Measurements from ENCODE around the gene TAB2.
A peak's percentile ranks its signal among the peaks of the same experiment; 100 is the strongest.
"Not testable (repeated sequence)": the region's sequence is repeated elsewhere in the genome, so short reads cannot be mapped to it uniquely, and the experiment has no call there.

Gene TAB2

DNA sequence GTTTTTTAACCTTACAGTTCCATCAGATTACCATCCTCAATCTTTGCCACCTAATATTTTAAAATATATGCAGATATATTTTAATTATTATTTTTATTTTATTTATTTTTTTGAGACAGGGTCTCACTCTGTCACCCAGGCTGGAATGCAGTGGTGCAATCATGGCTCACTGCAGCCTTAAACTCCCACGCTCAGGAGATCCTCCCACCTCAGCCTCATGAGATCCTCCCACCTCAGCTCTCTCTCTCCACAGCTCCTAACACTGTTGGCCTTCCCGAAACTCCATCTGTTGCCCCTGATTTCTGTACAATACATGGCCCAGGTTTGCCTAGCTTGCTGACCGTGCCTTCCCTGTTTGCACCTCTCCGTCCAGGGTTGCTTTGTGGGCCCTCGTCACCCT lies 4.4 kb upstream of the TAB2 start:
- no peak for DNase-seq

DNA sequence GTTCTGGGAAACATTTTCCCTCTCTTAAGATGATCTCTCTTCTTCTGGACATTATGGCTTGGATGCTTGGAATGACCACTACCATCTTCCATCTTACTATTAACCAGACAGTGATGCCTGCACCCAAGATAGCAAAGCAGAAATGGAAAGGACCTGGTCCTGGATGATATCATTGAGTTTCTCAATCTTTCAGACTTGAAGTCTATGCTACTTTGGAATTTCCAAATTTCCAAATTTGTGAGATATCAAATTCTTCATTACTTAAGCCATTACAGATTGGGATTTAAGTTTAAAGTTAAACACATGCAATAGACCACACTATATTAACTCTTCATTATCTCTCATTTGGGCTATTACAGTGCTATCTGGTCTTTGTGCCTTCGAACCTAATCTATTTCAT lies 3.7 kb upstream of the TAB2 start:
- DNase-seq = no peak

DNA sequence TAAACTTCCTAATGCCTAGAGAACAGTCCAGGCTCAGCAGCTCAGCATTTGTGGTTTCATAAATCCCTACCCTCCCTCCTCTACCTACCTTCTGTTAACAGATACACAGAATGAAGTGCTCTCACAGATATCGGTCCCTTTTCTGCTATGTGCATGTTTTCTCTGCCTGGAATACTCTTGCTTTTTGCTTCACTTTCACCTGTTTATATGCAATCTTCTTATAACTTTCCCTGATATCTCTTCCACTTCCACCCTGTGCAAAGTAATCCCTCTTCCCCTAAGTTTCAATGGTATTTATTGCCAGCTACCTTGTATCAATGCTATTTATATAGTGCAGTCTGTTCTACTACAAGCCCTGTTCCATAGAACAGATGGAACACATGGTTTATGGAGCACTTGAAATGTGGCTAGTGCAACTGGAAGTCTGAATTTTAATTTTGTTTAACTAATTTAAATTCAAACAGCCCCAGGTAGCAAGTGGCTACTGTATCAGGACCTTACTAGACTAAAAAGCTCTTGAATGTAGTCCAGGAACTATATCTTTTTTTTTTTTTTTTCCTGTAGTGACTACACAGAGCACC lies 3.1 kb upstream of the TAB2 start:
- no peak for DNase-seq

DNA sequence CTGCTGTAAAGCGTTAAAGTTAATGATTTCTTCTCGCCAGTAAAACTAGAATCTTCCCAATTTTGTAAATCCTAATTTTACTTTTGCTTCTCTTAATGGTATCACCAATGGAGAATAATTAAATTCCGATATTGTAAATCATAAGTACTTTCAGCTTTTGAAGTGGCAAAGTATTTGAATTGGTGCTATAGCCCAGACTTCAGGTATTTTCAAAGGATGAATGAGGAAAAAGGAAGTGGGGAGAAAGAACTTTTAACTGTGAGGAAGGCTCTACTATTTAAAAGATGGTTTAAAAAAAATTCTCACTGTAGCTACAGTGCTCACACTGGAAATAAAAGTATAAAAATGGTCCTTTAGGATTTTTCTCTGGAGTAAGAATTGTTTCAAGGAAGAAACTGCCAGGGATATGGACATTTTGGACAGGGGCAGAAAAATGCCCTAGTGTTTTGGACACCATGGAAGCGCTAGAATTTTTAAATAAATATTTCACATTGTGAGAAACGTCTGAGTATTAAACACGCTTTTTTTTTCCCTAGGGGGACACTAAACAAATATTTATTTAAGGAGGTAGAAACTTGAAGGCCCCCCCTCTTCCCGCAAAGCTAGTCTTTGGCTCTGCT lies 1.3 kb upstream of the TAB2 start:
- DNase-seq = no peak

DNA sequence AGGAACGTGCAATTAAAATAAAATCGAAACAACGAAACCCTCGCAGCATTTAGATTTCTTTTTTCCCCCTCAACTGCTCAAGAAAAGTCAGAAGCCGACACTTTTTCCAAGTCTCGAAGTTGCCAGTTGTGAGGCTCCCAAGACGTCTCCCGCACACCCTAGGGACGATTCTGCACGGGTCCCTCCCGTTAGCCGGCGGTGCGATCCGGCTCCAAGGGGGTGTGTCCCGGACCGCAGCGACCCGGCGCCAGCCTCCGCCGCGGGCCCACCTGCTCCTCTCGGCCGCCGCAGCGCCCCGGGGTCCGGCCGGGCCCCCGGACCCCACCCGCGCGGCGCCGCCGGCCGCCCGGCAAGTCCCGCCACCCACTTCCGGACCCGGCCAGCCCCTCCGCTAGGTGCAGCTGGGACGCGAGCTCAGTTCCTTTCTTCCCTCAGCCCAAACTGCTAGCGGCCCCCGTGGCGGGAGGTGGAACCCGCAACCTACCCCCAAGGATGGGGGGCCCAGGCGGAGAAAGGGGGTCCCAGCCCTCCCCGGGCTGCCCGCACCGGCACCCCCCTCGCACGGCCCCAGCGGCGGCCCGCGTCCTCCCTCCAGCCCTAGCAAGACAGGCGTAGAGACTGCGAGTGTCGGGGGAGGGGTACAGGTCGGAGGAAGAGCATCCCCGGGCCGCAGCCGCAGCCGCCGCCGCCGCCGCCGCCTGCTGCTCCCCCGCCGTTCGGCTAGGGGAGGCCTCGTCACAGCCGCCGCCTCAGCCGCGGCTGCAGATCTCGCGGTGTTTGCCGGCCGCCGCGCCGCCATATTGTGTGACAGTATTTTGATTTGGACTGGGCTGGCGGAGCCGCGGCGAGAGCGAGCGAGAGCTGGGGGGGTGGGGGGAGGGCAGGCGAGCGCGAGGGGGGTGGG lies 520 bp upstream of the TAB2 start:
- peak; percentile 87 for DNase-seq

DNA sequence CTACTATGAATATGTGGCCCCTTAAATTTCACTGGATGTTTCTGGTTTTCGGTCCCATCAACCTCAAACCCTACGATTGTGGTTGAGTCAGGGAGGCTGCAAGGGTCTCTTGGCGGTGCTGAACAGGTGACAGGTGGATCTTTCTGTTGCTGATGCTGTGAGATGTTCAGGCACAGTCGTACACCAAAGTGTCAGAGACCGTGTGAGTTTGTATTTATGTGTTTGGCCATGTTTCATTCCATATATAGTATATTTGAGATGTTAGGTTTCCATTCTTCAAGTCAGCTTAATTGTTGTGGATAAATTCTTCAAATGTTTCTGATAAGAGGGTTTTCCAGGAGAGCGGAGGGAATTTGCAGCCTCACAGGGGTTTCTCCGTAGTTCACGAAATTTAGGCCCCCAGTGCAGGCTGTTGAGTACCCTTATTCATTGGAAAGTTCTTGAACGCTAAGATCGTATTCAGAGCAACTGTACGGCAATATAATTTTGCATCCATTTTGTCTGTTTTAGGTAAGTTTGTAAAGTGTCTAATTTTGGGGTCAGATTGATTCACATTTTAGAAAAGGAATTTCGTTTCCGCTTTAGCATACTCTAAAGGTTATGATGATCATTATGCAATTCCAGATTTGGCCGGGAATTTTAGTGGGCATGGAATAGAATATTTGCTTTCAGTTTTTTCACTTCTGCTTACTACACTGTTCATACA lies 1.2 kb downstream of the TAB2 start:
- DNase-seq = no peak

DNA sequence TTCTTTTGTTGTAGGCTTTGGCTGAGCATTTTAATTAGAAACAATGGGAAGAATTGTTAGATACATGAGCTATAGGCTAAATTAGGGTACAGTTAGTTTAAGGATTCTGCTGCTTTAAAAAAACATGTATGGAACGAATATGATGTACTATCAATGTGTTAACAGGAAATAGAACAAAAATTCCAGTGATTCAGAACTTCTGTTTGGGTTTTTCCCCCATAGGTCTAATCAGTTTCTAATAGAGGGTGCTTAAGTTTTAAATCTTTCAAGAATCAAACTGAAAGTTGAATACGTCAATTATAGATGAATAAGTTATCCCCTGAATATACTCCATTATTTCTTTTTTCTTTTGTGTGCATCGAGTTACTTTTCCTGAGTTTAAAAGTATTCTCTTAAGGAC lies 1.9 kb downstream of the TAB2 start:
- no peak for DNase-seq

DNA sequence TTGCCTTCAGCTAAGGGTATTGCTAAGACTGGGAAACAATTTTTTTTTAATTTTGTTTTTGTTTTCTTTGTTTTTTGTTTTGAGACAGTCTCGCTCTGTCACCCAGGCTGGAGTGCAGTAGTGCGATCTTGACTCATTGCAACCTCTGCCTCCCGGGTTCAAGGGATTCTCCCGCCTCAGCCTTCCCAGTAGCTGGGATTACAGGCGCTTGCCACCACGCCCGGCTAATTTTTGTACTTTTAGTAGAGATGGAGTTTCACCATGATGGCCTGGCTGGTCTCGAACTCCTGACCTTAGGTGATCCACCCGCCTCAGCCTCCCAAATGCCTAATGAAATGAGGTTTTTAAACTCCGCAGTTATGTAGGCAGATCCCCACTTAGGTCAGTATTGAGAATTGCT lies 2.5 kb downstream of the TAB2 start:
- not testable (repeated sequence) for DNase-seq

DNA sequence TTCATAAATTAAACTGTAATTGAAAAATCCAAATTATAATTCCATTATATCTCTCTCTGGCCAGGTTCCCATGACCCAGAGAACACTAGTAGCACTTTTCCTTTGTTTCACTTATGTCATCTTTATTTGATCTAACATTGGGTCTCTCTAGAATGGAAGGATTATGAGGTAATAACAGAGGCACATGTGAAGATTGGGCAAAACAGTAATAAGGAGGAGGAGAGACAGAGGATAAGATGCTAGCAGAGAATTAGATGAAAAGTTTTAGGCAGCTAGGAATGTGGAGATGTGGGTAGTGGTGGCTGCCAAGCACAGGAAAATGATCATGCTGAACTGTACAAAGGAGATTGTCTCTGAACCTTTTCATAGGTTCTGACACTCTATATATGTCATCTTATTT lies 3.3 kb downstream of the TAB2 start:
- DNase-seq = no peak

DNA sequence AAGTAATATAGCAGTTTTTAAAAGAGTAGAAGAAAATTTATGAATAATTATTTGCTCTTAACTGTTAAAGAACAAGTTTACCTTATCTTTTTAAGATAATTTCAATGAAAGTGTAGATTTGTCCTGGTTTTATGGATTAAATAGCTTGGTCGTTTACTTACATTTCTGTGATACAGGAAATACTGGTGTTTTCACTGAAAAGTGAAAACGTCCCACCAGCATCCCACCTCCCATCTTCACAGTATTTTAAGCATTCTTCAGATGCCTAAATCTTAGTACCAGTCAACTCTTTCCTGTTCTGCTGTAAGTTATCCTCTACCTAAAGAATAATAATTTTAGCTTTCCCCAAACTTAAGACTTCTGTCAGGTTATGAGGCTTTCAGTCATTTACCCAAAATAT lies 5.8 kb downstream of the TAB2 start:
- DNase-seq = no peak

DNA sequence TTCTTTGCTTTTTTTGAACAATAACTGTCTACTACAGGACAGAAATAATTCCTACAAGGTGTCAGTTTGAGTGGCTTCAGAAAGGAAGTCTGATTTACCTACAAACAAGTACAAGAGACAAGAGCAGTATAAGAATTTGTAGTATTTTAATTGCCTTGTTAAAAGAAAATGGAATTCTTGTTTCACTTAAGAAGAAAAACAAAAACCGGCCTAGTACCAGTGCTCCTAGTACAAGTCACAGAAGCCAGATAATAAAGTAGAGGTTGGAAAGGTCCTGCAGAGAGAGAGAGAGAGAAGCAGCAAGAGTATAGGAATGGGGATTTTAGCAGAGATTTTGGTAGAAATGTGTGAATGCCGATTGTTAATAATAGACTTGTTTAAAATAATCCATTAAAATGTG lies 6.4 kb downstream of the TAB2 start:
- DNase-seq = no peak

DNA sequence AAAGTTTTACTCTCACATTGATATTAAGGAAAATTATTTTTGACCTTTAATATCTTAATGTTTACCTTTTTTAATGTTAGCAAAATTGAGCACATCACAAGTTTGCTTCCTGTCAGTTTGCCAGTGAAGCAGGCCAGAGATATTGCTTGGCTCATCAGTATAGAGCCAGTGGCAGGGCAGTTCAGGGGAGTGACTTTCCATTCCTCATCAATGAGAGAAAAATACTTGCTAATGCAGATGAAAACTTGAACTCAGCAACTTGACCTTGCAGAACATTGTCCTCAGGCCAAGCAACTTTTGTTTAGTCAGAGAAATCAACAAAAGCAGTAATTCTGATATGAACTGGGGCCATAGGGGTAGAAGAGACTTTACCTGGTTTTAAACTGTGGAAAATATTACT lies 6.9 kb downstream of the TAB2 start:
- no peak for DNase-seq

DNA sequence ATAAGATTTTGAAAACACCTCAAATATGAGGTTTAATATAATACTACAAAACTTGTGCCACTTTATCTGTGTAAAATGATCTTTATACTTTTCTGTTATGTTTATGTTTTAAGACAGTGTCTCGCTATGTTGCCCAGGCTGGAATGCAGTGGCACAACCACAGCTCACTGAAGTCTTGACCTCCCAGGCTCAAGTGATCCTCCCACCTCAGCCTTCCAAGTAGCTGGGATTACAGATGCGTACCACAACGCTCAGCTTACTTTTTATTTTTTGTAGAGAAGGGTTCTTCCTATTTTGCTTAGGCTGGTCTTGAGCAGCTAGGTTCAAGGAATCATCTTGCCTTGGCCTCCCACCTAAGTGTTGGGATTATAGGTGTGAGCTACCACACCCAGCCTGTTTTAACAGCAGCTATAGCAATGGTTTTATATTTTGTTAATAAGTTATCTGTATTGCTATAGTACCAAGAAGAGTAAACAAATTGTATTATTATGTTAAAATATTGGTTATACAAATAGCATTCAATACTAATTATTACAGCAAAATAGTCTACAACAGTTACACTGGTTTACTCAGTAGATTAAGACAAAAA lies 8.2 kb downstream of the TAB2 start:
- no peak for DNase-seq

DNA sequence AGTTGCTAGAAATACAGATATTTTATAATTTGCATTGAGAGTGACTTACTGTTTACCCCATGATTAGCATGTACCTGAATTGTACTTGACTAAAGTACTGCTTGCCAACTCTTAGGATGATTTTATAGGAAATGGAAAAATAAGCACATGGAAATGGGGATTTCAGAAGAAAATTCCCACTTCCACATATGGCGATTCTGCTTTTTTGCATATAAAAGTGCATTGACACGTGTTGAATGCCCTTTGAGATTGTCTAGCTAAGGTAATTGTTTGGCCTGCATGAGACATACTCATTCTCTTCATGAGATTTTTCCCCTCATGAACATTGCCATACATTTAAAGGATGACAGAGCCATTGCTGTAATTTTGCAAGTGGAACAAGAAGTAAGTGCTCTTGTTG lies 10.1 kb downstream of the TAB2 start:
- DNase-seq = no peak

DNA sequence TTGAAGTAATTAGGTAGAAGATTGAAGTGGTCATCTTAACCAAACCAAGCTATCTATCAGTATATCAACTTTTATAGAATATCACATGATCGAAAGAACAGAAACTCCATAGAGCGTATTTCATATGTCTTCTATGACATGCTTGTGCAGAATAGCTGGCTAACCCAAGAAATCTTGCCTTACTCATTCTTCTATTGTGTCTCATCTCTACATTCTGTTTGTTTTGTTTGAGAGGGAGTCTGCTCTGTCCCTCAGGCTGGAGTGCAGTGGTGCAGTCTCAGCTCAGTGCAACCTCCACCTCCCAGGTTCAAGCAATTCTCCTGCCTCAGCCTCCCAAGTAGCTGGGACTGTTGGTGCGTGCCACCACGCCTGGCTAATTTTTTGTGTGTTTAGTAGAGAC lies 10.6 kb downstream of the TAB2 start:
- DNase-seq = no peak

DNA sequence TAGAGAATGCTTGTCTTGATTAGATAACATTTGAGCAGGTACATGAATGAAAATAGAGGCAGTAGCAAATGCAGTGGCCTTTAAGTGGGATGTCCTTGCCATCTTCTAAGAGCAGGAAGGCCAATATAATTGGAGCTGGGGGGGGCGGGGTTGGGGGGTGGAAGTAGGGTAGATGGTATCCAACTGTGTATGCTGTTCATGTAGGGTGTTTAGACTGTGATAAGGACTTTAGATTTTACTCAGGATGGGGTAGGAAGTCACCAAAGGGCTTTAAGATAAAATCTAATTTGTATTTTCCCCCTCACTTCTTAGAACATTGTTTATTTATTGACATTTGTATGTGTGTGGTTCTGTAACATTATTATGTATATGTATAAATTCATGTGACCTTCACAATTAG lies 12.0 kb downstream of the TAB2 start:
- DNase-seq = no peak

DNA sequence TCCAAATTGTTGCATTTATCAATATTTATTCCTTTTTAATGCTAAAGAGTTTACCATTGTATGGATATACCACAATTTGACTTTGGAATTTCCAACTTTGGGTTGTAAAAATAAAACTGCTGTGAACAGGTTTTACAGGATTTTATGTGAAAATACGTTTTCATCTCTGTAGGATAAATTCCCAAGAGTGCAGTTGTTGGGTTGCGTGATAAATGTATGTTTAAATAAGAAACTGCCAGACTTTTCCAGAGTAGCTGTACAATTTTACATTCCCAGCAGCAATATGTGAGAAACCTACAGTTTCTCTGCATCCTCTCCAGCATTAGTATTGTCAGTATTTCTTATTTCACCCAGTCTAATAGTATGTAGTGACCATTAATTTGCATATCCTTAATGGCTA lies 12.6 kb downstream of the TAB2 start:
- no peak for DNase-seq

DNA sequence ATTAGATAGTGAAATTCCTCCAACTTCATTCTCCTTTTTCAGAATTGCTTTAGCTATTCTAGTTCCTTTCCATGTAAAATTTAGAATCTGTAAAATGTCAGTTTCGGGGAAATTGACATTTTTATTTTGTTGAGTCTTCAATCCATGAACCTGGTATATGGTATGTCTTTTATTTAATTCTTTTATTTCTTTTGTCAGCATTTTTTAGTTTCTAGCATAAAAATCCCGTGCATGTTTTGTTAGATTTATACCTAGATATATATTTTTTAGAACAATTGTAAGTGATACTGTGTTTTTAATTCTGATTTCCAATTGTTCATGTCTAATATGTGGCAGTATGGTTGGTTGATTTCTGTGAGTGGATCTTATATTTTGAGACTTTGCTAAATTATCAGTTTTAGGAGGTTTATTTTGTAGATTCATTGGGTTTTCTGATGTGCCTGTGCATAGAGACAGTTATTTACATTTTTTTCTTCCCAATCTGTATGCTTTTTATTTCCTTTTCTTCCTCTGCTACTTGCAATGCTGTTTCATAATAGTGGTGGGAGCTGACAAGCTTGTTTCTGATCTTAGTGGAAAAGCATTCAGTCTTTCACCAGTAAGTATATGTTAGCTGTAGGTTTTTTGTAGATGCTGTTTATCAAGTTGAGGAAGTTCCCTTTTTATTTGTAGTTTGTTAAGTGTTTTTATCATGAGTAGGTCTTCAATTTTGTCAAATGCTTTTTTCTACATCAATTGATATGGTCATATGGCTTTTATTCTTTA lies 13.7 kb downstream of the TAB2 start:
- no peak for DNase-seq

DNA sequence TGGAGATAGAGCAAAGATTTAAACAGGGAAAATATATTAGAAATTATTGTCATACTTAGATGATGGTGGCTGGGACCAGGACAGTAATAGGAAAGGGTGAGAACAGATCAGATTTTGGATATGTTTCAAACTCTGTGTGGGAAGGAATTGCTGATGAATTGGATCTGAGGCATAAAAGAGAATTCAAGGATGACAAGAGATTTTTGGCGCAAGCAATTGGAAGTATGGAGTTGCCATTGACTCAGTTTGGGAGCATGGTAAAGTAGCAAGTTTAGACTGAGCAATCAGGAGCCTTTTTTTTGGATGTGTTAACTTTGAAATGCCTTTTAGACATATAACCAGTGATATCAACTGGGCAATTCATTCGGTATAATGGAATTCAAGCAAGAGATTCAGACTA lies 14.4 kb downstream of the TAB2 start:
- DNase-seq = no peak

DNA sequence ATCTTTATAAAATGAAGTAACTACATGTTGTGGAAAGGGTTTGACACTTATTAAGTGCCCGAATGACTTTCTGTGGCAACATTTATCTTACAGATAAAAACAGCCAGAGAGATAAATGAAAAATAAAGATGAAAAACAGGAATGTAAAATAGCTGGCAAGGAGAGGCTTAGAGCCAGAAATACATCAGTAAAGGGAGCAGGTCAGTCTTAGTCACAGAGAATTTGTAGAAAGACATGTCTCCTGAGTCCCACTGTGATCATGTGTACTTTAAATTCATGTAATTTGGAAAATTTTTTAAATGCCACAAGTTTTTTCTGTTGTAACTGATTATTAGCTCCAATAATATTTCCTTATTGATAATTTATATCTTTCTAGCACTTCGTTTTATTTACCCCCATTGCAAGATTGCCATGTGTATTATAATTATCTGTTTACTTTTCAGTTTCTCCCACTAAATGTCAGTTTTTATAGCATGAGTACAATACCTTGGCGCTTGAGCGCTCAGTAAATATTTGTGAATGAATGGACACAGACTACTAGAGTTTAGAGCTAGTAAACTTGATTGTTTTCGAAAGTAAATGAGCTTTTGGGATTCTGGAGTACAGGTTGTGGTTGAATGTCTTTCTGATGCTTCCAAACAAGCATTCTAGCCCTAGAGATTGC lies 15.2 kb downstream of the TAB2 start:
- DNase-seq = peak; percentile 63

DNA sequence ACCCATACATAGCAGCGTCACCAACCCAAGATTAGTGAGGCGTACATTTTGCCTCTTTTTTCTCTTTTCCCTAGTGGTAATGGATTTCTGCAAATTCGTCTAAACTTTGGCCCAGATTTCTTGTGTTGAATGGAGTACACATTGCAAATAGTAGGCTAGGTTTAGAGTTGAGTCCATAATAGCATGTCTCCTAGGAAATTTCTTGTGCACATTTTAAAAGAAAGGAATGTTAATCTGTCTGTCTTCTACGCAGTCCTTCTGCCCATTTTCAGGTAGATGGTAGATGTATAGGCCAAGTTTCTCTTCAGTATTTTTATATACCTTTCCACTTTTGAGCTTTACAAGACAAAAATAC lies 15.7 kb downstream of the TAB2 start:
- DNase-seq = no peak

DNA sequence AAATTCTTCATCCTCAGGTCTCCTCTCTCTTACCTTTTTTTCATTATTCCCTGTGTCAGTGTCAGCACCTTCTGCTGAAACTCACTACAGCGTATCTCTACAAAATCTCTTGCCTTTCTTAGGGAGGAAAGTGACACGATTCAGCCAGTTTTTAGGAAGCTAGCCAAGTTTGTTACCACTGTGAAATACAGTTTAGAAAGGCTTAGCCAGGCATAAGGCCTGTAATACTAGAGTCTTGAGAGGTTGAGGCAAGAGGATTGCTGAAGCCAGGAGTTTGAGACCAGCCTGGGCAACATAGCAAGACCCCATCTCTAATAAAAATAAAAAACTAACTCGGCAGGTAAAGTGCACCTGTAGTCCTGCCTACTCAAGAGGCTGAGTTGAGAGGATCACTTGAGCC lies 16.7 kb downstream of the TAB2 start:
- no peak for DNase-seq

Data from NCI-H1105 (cell line).